K562 (cell line): ENCODE results near the gene ADGRB3. TPM values are rescaled to one million over a fixed set of nuclear protein-coding genes. Genes with fewer than 3 reads are reported as not detected.

ENCODE experiments used
- ATAC-seq: fragments of 200-7000 bp; cut with Tn5 transposase; 3 replicates; pipeline ENCODE4 v1.9.1; 2020; ENCODE audit warnings: moderate library complexity
- BruUV-seq: library from RNA; stranded (reverse); fragments of 400-500 nt; replicated peaks from 2 replicates; lab custom pipeline; 2021; lab: Mats Ljungman, UMichigan
- CTCF ChIA-PET: fragments of 300-600 bp; formaldehyde crosslinking; extraction: SDS; loops from one replicate; lab custom pipeline; 2021; ENCODE audit warnings: low intra/inter-chr PET ratio; lab: Yijun Ruan, JAX
- POLR2A ChIA-PET: fragments of 300-600, 350-650 bp; sonication (Branson Sonifier 250); formaldehyde crosslinking; extraction: SDS; loops from one replicate; lab custom pipeline; 2021; ENCODE audit warnings: antibody characterized with exemption, inconsistent platforms; lab: Yijun Ruan, JAX
- DNase-seq, 4 experiments: peaks; one replicate each; pipeline versions ENCODE4 v3.0.0 to v3.0.0-alpha.2; 2011 to 2018; ENCODE audit warnings: low spot score in 3 of 4, mixed read lengths in 3 of 4; ENCODE audit errors: extremely low read depth in 1 of 4
- FAIRE-seq: peaks from 2 replicates; lab custom pipeline; 2011; peaks lifted over from hg19 to GRCh38; lab: Jason Lieb, UNC
- H2AFZ ChIP-seq: 2 replicates; pipeline ENCODE4 v1.6.0; 2011; ENCODE audit warnings: low read depth, low read length, control low read depth, inconsistent platforms
- H3K27ac ChIP-seq: fragments of 200-600 bp; 3 replicates; pipeline ENCODE4 v1.8.0; 2011; ENCODE audit warnings: low read depth, mild to moderate bottlenecking, control low read depth, inconsistent platforms, low read length, moderate library complexity, mixed read lengths; ENCODE audit errors: extremely low read depth
- H3K27me3 ChIP-seq, 2 experiments: fragments of 300-600 bp in 1 of 2; 2 replicates in 1 of 2; 3 replicates in 1 of 2; pipeline versions ENCODE4 v1.6.0 to v1.8.0; 2011; ENCODE audit warnings: inconsistent platforms in 2 of 2, low read length in 2 of 2, mild to moderate bottlenecking in 1 of 2, mixed read lengths in 1 of 2, moderate library complexity in 1 of 2; ENCODE audit not compliant: control insufficient read depth in 2 of 2, insufficient read depth in 2 of 2
- H3K36me3 ChIP-seq: fragments of 300-600 bp; 3 replicates; pipeline ENCODE4 v1.8.0; 2011; ENCODE audit warnings: mild to moderate bottlenecking, low read length, inconsistent platforms; ENCODE audit not compliant: control insufficient read depth, insufficient read depth
- H3K4me1 ChIP-seq, 2 experiments: fragments of 200-600 bp in 1 of 2; replicated peaks in 1 of 2; 2 replicates in 1 of 2; 3 replicates in 1 of 2; pipeline versions ENCODE4 v1.5.1 to v1.8.0; 2011; ENCODE audit warnings: inconsistent platforms in 2 of 2, low read length in 2 of 2, mild to moderate bottlenecking in 1 of 2, mixed read lengths in 1 of 2, moderate library complexity in 1 of 2; ENCODE audit not compliant: control insufficient read depth in 2 of 2, insufficient read depth in 2 of 2
- H3K4me2 ChIP-seq: 2 replicates; pipeline ENCODE4 v1.6.1; 2011; ENCODE audit warnings: low read length, control low read depth, inconsistent platforms, mixed read lengths; ENCODE audit not compliant: insufficient read depth
- H3K4me3 ChIP-seq: fragments of 200-600 bp; sonication (generic), shearing (Covaris generic); 2 replicates; pipeline ENCODE4 v1.5.1; 2016; ENCODE audit warnings: control low read depth, inconsistent platforms
- H3K79me2 ChIP-seq: fragments of 200-600 bp; 3 replicates; pipeline ENCODE4 v1.8.0; 2011; ENCODE audit warnings: low read length, inconsistent platforms; ENCODE audit not compliant: control insufficient read depth, insufficient read depth
- H3K9ac ChIP-seq, 2 experiments: 2 replicates each; pipeline versions ENCODE4 v1.6.0 to v1.6.1; 2011; ENCODE audit warnings: low read depth in 2 of 2, low read length in 2 of 2, control low read depth in 1 of 2, inconsistent platforms in 1 of 2, mild to moderate bottlenecking in 1 of 2, mixed read lengths in 1 of 2; ENCODE audit not compliant: insufficient read depth in 1 of 2
- H3K9me1 ChIP-seq: one replicate; pipeline ENCODE4 v1.6.0; 2011; ENCODE audit warnings: inconsistent platforms, mild to moderate bottlenecking, low read length, moderate library complexity; ENCODE audit not compliant: control insufficient read depth, insufficient read depth
- H3K9me3 ChIP-seq: replicated peaks from 2 replicates; pipeline ENCODE4 v1.5.1; 2011; ENCODE audit warnings: low read depth, low read length, inconsistent platforms; ENCODE audit not compliant: control insufficient read depth, insufficient read depth
- H4K20me1 ChIP-seq: replicated peaks from 2 replicates; pipeline ENCODE4 v1.6.1; 2011; ENCODE audit warnings: low read length, inconsistent platforms, mixed read lengths; ENCODE audit not compliant: control insufficient read depth, insufficient read depth
- ARID4B ChIP-seq: sonication (generic); formaldehyde crosslinking; IDR thresholded peaks from 2 replicates; pipeline ENCODE4 v1.8.0; 2022; ENCODE audit warnings: mild to moderate bottlenecking, missing genetic modification reagents
- E2F3 ChIP-seq: fragments of 250-450 bp; sonication (Bioruptor Pico); IDR thresholded peaks from 2 replicates; pipeline ENCODE4 v1.4.0; 2020; ENCODE audit warnings: mild to moderate bottlenecking
- HMG20A ChIP-seq: fragments of 450-650 bp; formaldehyde crosslinking; conservative IDR thresholded peaks from 2 replicates; pipeline ENCODE4 v1.4.0; 2020; ENCODE audit warnings: mild to moderate bottlenecking, mixed read lengths
- MBD2 ChIP-seq: sonication (generic); IDR thresholded peaks from 2 replicates; pipeline ENCODE4 v1.6.1; 2016; ENCODE audit warnings: low read depth, borderline replicate concordance
- NCOA6 ChIP-seq: fragments of 450-650 bp; IDR thresholded peaks from 2 replicates; pipeline ENCODE4 v1.6.1; 2017; ENCODE audit warnings: mild to moderate bottlenecking
- SUPT5H ChIP-seq: fragments of 450-650 bp; IDR thresholded peaks from 2 replicates; pipeline ENCODE4 v1.6.1; 2016
- ZBTB1 ChIP-seq: sonication (generic); formaldehyde crosslinking; IDR thresholded peaks from 2 replicates; pipeline ENCODE4 v1.8.1; 2023; ENCODE audit warnings: missing genetic modification reagents, low read depth, mild to moderate bottlenecking, borderline replicate concordance
- ZFPM2 ChIP-seq: fragments of 250-450 bp; sonication (Bioruptor Pico); IDR thresholded peaks from 2 replicates; pipeline ENCODE4 v1.5.1; 2022; ENCODE audit warnings: mild to moderate bottlenecking
- ZZZ3 ChIP-seq: fragments of 450-650 bp; IDR thresholded peaks from 2 replicates; pipeline ENCODE4 v1.6.1; 2016; ENCODE audit warnings: antibody characterized with exemption, mild to moderate bottlenecking, moderate library complexity
- WGBS: fragments of 100-300 bp; shearing (Covaris generic); methylation state at CpG from one replicate; pipeline ENCODE4 v1.1.6; 2016; ENCODE audit warnings: low coverage, mixed read lengths; ENCODE audit not compliant: insufficient coverage; ENCODE audit errors: missing lambda C conversion rate; 5-methylcytosine and 5-hydroxymethylcytosine counted together
- in situ Hi-C: fragments of 300-500 bp; cut with MboI; formaldehyde crosslinking; loops from 4 replicates; pipeline ENCODE4 v1.15.0; 2018; ENCODE audit warnings: inconsistent platforms, mixed read lengths
- intact Hi-C: fragments of 100-400 bp; cut with micrococcal nuclease; formaldehyde crosslinking; loops from 2 replicates; pipeline ENCODE4 v1.14.2; 2022
- polyA plus RNA-seq, 8 experiments: library from polyadenylated mRNA; depleted of rRNA in 4 of 8; stranded (reverse) in 5 of 8; unstranded in 3 of 8; fragments of >200 nt; fragmentation: Nextera tagmentation in 2 of 8; fragmentation: Illumina TruSeq in 1 of 8; extraction: Ambion mirVana in 2 of 8; extraction: Trizol in 1 of 8; gene quantifications; 2 replicates each; pipeline versions ENCODE4 v1.2.1 to v1.2.3, GENCODE V29; 2011 to 2014; ENCODE audit warnings: inconsistent platforms in 1 of 8, missing spikeins in 1 of 8
- total RNA-seq, 7 experiments: library from RNA; depleted of rRNA in 6 of 7; stranded (reverse); fragments of >200 nt in 6 of 7; fragmentation: Illumina TruSeq in 2 of 7; extraction: Trizol in 2 of 7; gene quantifications; 2 replicates each; pipeline versions ENCODE4 v1.2.1 to v1.2.3, GENCODE V29; 2011 to 2021; ENCODE audit warnings: low replicate concordance in 1 of 7
- TF ChIP-seq, protein P1 (sequence below): fragments of 450-650 bp; conservative IDR thresholded peaks from 2 replicates; pipeline ENCODE4 v1.6.1; 2016; ENCODE audit warnings: missing genetic modification characterization, low read depth, mild to moderate bottlenecking, control low read depth, missing compliant biosample characterization
- TF ChIP-seq, protein P2 (sequence below): fragments of 250-450 bp; sonication (Bioruptor Pico); IDR thresholded peaks from 2 replicates; pipeline ENCODE4 v1.4.0; 2020; ENCODE audit warnings: borderline replicate concordance

ADGRB3 gene
- total and polyA plus RNA-seq, 9 of the 15 experiments (the other 6 are each of a cell fraction or from before 2014, with no cell fraction given) = 0.90 to 7.8 (median 2.4) TPM

GRCh38 chr6:69386426-69386825 is 751.3 kb downstream of the ADGRB3 start (continued):
- TF ChIP-seq, protein P1, sequence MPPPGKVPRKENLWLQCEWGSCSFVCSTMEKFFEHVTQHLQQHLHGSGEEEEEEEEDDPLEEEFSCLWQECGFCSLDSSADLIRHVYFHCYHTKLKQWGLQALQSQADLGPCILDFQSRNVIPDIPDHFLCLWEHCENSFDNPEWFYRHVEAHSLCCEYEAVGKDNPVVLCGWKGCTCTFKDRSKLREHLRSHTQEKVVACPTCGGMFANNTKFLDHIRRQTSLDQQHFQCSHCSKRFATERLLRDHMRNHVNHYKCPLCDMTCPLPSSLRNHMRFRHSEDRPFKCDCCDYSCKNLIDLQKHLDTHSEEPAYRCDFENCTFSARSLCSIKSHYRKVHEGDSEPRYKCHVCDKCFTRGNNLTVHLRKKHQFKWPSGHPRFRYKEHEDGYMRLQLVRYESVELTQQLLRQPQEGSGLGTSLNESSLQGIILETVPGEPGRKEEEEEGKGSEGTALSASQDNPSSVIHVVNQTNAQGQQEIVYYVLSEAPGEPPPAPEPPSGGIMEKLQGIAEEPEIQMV (tag) = no peak
- TF ChIP-seq NCOA6 (no peak), ZFPM2 (CRISPR knock-in tag) (no peak), E2F3 (CRISPR knock-in tag) (no peak)

- Histone ChIP-seq H3K4me2 (no peak overlapping the region), H3K9me3 (no peaks in the 10 kb centered on the region), H3K36me3 (no peaks in the 10 kb centered on the region), H3K9ac (no peak overlapping the region), H3K27me3 (no peaks in the 10 kb centered on the region), H3K9me1 (no peaks in the 10 kb centered on the region), H3K27ac (no peak overlapping the region), H3K79me2 (no peaks in the 10 kb centered on the region), H3K4me3 (no peak overlapping the region), H2AFZ (no peak overlapping the region), H4K20me1 (no peaks in the 10 kb centered on the region), H3K4me1 (no peaks in the 10 kb centered on the region)
- DNase-seq (no peak), ATAC-seq (no peak), FAIRE-seq (no peak)
- in situ Hi-C loops (no loop called here), intact Hi-C loops (no loop called here)
- no TSS peak for BruUV-seq
- CTCF ChIA-PET = no interaction called here
- TF ChIP-seq ARID4B (CRISPR knock-in tag) (no peak), SUPT5H (no peak), ZZZ3 (no peak), HMG20A (CRISPR knock-in tag) (no peak), MBD2 (no peak), ZBTB1 (CRISPR knock-in tag) (no peak)
- TF ChIP-seq, protein P2, sequence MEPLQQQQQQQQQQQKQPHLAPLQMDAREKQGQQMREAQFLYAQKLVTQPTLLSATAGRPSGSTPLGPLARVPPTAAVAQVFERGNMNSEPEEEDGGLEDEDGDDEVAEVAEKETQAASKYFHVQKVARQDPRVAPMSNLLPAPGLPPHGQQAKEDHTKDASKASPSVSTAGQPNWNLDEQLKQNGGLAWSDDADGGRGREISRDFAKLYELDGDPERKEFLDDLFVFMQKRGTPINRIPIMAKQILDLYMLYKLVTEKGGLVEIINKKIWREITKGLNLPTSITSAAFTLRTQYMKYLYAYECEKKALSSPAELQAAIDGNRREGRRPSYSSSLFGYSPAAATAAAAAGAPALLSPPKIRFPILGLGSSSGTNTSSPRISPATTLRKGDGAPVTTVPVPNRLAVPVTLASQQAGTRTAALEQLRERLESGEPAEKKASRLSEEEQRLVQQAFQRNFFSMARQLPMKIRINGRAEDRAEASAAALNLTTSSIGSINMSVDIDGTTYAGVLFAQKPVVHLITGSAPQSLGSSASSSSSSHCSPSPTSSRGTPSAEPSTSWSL (CRISPR knock-in tag) = no peak
- POLR2A ChIA-PET = no interaction called here
- 2% methylated on average over 4 of the region's 4 CpGs for WGBS
Measured at GRCh38 chr6:69390125-69390524, 755.0 kb downstream of the ADGRB3 start.
